Right ventricle myocardium superior (tissue), 1 donor: ENCODE measurements around the gene ASAP2. TPM values are rescaled to one million over a fixed set of nuclear protein-coding genes. Genes with fewer than 3 reads are reported as not detected.

Experiments used
- ATAC-seq: fragments of 200-7000 bp; cut with Tn5 transposase; one replicate; pipeline ENCODE4 v1.9.1; 2020; ENCODE audit warnings: mild to moderate bottlenecking; ENCODE audit not compliant: poor library complexity
- DNase-seq: peaks from one replicate; pipeline ENCODE4 v3.0.0-alpha.2; 2020
- intact Hi-C: fragments of 100-400 bp; cut with DNase I; formaldehyde crosslinking; loops from one replicate; pipeline ENCODE4 v1.11.2; 2022
- total RNA-seq: library from RNA; stranded (reverse); fragmentation: NEBNext Ultra II Directional; extraction: Animal tissue kit (Norgen Biotek cat#: 25700); gene quantifications from one replicate; pipeline ENCODE4 v1.2.1, GENCODE V29; 2021
- donor health status: DM: no; HTN: yes; CAD: no; lungs with severe emphysema.

The ASAP2 gene
- total RNA-seq, 1 donor from 2014 or later = 10.7 TPM

DNA sequence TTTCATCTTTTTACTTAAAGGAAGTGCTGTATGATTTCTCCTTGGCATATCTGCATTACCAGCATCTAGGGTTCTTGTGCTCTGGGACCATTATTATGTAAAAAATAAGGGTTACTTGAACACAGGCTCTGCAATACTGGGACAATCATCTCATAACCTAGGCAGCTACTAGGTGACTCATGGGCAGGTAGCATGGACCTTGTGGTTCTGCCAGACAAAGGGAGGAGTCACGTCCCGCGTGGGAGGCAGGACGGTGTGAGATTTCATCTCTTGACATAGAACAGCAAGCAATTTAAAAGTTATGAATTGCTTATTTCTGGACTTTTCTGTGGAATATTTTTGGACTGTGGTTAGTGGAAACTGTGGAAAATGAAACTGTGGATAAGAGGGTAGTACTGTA lies 34.1 kb downstream of the ASAP2 start:
- intact Hi-C loops = no loop called here
- DNase-seq (no peak), ATAC-seq (no peak)

GRCh38 chr2:9241233-9241632 lies 34.6 kb downstream of the ASAP2 start:
- intact Hi-C loops = no loop called here
- DNase-seq (no peak), ATAC-seq (no peak)

DNA sequence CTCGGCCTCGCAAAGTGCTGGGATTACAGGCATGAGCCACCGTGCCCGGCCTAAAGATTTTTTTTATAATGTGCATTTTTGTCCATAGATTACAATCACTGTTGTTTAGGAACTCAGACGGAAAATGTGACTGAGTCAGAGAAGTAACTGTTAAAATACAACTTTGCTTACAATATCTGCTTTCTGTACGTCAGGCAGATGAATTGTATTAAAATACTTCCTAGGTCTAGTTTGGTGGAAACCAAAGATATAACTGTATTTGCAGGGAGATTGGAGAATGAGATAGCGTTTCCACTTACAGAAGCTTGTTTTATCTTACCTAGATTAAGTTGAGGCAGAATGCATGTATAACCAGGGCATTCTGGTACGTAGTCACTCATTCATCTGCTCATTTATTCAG lies 36.7 kb downstream of the ASAP2 start:
- ATAC-seq (no peak), DNase-seq (no peak)
- intact Hi-C loops = no loop called here

- ATAC-seq = no peak
- no peak for DNase-seq
- intact Hi-C loops = no loop called here
Observed at GRCh38 chr2:9244985-9245544, 38.5 kb downstream of the ASAP2 start.

- intact Hi-C loops = no loop called here
- ATAC-seq (no peak), DNase-seq (no peak)
Observed at GRCh38 chr2:9247177-9247576, 40.6 kb downstream of the ASAP2 start.

GRCh38 chr2:9247786-9248185 lies 41.2 kb downstream of the ASAP2 start:
- intact Hi-C loops = no loop called here
- no peak for DNase-seq
- ATAC-seq = peak; percentile 73

DNA sequence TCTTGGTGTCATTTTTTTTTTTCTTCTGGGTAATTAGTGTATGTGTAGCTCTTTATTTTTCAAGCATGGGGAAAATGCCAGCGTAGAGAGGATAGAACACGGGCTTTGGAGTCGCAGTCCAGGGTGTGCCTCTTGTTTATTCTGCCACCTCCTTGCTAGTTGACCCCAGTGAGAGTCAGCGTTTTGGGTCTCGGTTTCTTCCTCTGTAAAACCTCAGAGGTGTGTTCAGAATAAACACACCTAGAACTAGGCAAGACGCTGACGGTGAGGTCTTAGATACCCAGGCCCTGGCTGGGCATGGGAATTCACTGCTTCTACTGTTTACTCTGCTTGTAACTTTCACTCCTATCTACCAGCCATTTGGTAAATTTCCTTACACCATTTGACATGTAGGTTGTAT lies 41.8 kb downstream of the ASAP2 start:
- intact Hi-C loops = no loop called here
- ATAC-seq = no peak
- DNase-seq = no peak

DNA sequence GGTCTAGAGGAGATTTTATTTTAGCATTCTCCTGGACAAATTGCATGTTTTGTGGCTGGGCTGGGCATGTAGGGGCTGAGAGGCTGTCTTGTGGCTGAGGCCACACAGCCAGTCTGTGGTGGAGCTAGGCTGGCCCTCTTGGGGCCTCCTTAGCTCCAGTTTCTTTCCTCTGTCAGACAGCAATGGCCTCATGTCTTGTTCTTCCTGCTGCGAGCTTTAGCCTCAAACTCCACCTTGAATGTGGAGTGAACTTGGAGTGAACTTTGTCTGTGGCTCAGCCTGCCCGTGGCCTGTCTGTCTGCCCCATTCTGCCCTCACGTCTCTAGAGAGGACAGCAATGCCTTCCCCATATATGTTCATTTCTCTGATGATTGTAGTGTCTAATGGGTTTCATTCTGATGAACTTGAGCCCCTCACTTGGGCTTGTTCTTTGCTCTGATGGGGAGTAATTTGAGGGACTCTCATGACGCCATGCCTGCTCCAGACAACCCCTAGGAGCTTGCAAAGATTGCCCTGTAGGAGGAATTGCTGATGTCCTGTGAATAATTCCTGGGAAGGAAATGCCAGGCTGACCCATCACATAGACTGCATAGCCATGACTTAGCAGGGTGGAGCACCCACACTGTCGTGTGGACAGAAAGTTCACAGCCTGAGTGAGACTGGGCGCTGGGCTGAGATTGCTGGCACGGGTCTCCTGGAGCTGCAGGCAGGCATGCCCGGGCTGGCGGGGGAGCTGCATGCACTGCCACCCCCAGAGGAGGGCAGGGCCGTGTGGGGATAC lies 42.6 kb downstream of the ASAP2 start:
- DNase-seq (no peak), ATAC-seq (no peak)
- intact Hi-C loops = no loop called here

GRCh38 chr2:9250091-9250490 lies 43.5 kb downstream of the ASAP2 start:
- intact Hi-C loops = no loop called here
- ATAC-seq (no peak), DNase-seq (no peak)

GRCh38 chr2:9250498-9251153 lies 44.0 kb downstream of the ASAP2 start:
- ATAC-seq = no peak
- no peak for DNase-seq
- intact Hi-C loops = no loop called here

DNA sequence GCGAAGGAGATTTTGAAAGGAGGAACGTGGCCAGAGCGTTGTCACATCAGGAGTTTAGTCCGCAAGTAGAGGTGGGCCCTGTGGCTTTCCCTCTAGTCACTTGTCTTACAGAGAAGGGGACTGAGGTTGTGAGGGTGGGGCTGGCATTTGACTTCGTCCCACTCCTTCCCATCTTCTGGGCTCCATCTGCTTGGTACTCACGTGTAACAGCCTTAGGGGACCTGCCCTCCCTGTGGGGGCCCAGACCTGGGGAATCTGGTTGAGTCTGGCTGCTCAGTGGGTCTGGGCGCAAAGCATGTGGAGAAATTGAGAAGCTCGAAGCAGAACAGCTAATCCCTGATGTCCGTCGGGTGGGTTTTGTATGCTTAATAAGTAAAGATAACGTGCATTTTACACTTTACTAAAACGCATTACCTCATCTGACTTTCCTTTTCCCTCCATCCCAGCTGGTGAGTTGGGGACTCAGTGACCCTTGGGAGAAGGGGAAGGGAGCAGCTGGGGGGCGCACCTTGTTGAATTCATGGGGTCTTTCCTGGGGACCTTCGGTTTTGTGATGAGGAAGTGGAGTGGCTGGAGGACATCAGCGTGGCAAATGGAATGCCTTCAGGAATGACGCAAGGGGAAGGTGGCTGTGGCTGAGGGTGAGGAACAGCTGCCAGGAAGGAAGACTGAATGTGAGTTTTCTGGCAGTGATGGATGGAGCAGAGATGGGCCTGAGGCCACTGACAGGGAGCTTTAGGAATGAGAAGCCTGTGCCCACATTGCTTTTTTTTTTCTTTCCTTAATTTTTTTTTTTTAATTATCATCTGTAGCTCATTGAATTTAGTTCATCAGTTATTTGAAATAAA lies 44.8 kb downstream of the ASAP2 start:
- intact Hi-C loops = no loop called here
- DNase-seq (no peak), ATAC-seq (peak; percentile 63)

GRCh38 chr2:9252002-9252357 lies 45.4 kb downstream of the ASAP2 start:
- intact Hi-C loops = no loop called here
- ATAC-seq = peak; percentile 9
- DNase-seq = no peak

DNA sequence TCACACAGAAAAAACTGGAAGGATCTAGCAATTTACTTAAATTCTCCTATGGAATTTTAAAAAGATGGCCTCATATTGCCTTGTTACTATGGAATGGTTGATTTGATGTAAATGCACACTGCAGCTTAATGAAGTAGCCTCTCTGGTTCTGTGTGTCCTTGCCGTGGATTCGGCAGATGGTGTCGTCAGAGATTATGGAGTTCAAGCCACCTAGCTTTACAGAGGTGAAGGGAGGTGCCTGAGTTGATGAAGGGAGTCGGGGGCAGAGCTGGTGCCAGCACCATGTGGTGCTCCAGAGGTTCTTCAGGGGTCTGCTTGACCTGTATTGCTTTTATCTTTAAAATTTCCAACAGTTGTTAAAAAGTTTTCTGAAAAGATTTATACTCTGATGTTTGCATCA lies 48.8 kb downstream of the ASAP2 start:
- no peak for DNase-seq
- no peak for ATAC-seq
- intact Hi-C loops = no loop called here

- DNase-seq (no peak), ATAC-seq (no peak)
- intact Hi-C loops = no loop called here
Observed at GRCh38 chr2:9256147-9256546, 49.5 kb downstream of the ASAP2 start.

DNA sequence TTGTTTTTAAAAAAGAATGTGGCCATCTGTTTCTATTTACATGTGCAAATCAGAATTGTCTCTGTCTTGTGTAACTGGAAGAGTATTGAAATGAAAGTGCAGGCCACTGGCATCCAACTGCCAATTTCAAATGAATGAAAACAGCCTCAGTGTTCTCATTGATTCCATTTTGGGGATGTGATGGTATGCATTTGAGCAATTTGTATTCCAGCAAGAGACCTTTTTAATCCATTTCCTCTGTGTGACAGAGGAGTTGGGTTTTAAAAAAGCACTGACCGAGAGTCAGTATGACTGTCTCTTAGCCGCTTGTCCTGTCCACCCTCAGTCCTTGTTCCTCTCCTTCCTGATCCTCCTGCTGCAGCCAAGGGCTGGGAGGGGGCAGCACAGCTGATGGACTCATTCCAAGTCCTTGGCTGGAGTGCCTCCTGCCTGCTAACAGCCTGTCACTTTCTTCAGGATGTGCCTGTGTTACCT lies 50.0 kb downstream of the ASAP2 start:
- ATAC-seq = no peak
- DNase-seq = no peak
- intact Hi-C loops = no loop called here

DNA sequence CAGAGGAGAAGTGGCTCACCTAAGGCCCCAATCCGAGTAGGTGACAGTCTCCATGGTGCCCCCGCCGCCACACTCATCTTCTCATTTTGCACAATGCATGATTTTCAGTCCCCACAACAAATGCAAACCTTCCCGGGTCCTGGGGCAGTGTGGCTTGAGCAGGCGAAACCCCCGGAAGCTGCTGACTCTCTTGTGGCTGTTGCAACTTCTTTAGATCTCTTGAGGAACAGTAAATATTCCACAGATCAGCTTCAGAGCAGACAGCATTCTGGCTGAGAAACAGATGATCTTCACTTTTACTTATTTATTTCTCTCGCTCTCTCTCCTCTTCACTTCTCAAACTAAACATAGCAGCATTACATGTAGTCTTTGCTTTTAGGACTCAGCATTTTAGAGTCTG lies 51.9 kb downstream of the ASAP2 start:
- DNase-seq = no peak
- ATAC-seq = no peak
- intact Hi-C loops = no loop called here

DNA sequence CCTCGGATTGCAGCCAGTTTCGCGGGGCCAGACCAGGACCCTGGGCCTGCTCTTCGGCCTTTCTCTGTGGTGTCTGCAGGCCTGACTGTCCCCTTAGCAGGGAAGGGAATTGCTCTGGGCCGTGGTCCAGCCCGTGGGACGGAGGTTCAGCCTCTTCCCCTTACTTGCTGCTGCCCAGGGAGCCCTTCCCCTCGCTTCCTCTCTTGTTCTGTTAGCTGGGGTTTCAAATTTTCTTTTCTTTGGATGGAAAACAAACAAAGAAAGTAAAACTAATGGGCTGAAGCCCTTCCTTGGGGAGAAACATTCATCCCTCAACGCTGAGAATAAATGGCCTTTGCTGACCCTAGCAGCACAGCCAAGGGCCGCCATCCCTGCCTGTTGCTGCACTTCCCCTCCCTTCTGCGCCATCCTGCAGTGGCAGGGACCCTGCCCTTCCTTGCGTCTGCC lies 52.4 kb downstream of the ASAP2 start:
- peak; percentile 67 for ATAC-seq
- intact Hi-C loops = no loop called here
- peak; percentile 77 for DNase-seq

DNA sequence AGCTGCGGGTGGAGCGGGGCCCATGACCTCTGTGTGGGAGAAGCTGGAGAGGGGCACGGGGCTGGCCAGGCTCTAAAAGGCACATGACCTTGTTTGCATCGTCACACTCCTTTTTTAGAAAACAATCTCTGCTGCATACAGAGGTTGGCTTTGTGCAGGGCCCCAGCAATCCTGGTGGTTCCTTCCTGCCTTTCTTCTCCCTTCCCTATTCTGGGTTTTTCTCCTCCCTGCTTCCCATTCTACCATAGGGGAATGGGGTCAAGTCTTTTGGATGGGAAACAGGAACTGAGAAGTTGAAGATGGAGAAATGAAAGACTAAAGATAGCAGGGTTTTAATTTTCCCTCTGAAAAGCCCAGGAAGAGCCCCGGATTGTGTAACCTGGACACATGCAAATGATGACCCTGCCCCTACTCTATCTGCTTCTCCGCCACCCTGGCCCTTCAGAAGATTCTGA lies 53.9 kb downstream of the ASAP2 start:
- ATAC-seq (peak; percentile 6), DNase-seq (no peak)
- intact Hi-C loops = no loop called here

- no peak for DNase-seq
- intact Hi-C loops = no loop called here
- peak; percentile 48 for ATAC-seq
Observed at GRCh38 chr2:9261231-9261883, 54.7 kb downstream of the ASAP2 start.
